ENCODE data around the gene TTC3.
"Not testable (repeated sequence)": the region's sequence is repeated elsewhere in the genome, so short reads cannot be mapped to it uniquely, and the experiment has no call there.

The TTC3 gene

GRCh38 chr21:37072988-37073416, at the start of gene TTC3, which contains the start of gene PIGP:
Gene TTC3 (plus strand): TSS chr21:37073254. CDS start chr21:37087258, 14,004 bp downstream.
Gene PIGP (minus strand): TSS chr21:37073071. CDS start chr21:37072515, 556 bp downstream.
- DNase-seq = peak; percentile 97

- no peak for DNase-seq
Observed at GRCh38 chr21:37026499-37026898, 46.6 kb upstream of the TTC3 start.

DNA sequence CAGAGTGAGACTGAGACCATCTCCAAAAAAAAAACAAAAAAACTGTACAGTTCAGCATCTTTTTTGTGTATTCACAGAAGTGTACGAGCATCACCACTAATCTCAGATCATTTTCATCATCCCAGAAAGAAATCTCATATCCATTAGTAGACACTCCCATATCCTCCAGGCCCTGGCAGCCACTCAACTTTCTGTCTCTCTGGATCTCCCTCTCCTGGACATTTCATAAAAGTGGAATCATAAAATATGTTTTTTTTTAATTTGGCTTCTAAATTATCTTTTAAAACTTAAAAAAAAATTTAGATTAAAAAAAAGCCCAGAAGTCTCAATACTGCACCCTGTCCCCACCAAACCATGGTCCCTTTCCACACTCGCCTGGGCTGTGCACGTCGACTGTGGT, 44.5 kb upstream of the TTC3 start:
- DNase-seq = no peak

GRCh38 chr21:37030864-37031263, 42.2 kb upstream of the TTC3 start:
- no peak for DNase-seq

DNA sequence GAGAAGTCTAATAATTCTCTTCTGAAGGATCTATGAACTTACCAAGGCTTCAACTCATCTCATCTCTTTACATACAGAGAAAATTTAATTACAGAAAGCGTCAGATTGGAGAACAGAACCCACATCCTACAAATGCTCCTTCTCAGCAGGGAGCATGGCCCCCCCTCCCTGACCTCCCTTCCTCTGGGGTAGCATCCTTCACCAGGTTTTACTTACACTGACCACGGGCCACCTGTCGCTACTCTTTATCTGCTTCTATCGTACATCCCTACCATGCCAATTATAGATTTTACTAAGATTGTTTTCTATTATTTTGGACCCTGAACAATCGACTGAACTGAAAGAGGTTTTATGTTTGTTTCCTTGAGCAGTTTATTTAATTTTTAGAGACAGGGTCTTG, 40.8 kb upstream of the TTC3 start:
- no peak for DNase-seq

DNA sequence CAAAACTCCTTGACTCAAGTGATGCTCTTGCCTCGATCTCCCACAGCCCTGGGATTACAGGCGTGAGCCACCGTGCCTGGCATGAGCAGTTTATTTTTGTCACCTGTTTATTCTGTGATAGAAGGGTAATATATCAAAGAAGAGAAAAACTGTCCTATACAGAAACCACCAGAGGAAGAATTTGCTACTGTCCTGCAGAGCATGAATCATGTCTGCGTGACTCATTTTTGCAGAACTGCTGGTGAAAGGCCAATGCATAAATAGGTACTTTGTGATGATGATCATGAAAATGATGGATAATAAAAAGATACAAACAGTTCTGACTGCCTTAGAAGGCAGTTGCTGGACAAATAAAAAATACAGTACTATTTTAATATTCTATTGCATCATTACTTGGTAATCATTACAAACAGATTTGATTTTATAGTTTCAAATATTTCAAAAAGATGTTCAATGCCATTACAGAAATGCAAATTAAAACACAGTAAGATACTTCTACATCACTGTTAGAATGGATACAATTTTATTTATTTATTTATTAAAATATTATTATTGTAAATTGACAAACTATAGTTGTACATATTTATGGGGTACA, 40.1 kb upstream of the TTC3 start:
- no peak for DNase-seq

DNA sequence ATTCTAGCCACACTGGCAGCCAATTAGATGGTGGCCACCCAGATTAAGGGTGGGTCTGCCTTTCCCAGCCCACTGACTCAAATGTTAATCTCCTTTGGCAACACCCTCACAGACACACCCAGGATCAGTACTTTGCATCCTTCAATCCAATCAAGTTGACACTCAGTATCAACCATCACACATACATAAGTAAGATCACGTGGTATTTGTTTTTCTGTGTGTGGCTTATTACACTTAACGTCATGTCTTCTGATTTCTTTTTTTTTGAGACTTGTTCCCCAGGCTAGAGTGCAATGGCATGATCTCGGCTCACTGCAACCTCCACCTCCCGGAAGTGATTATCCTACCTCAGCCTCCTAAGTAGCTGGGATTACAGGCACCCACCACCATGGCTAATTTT, 38.7 kb upstream of the TTC3 start:
- DNase-seq = not testable (repeated sequence)

DNA sequence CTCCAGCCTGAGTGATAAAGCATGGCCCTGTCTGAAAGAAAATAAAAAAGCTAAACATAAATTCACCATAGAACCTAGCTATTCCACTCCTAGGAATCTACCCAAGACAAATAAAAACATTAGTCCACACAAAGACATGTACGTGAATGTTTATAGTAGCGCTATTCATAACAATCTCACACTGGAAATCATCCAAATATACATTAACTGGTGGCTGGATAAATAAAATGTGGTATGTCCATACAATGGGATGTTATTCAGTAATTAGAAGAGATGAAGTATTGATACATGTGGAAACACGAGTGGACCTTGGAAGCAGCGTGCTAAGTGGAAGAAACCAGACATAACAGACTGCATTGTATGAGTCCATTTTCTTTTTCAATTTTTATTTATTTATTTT, 36.9 kb upstream of the TTC3 start:
- no peak for DNase-seq

GRCh38 chr21:37039411-37040075, 33.5 kb upstream of the TTC3 start:
- DNase-seq = no peak

GRCh38 chr21:37040212-37040611, 32.8 kb upstream of the TTC3 start:
- no peak for DNase-seq

- DNase-seq = no peak
Observed at GRCh38 chr21:37041706-37042271, 31.3 kb upstream of the TTC3 start.

GRCh38 chr21:37043818-37044217, 29.2 kb upstream of the TTC3 start:
- DNase-seq = no peak

GRCh38 chr21:37044643-37045042, 28.4 kb upstream of the TTC3 start:
- no peak for DNase-seq

GRCh38 chr21:37045149-37045548, 27.9 kb upstream of the TTC3 start:
- DNase-seq = no peak

- no peak for DNase-seq
Observed at GRCh38 chr21:37045556-37045955, 27.5 kb upstream of the TTC3 start.

DNA sequence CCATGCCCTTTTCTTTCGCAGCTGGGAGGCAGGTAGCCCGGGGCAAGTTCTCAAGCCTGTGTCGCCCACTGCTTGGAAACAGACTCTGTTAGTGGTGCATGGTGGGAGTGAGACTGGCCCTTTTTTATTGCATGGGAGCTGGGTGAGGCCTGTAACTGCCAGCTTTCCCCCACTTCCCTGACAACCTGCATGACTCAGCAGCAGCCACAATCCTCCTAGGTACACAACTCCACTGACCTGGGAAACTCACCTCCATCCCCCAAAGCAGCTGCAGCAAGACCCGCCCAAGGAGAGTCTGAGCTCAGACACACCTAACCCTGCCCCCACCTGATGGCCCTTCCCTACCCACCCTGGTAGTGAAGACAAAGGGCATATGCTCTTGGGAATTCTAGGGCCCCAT, 26.0 kb upstream of the TTC3 start:
- DNase-seq = no peak

DNA sequence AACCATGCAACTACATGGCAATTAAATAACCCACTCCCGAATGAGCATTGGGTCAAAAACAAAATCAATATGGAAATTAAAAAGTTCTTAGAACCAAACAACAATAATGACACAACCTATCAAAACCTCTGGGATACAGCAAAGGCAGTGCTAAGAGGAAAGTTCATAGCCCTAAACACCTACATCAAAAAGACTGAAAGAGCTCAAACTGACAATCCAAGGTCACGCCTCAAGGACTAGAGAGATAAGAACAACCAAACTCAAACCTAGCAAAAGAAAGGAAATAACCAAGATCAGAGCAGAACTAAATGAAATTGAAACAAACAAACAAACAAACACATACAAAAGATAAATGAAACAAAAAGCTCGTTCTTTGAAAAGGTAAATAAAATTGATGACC, 23.3 kb upstream of the TTC3 start:
- not testable (repeated sequence) for DNase-seq

DNA sequence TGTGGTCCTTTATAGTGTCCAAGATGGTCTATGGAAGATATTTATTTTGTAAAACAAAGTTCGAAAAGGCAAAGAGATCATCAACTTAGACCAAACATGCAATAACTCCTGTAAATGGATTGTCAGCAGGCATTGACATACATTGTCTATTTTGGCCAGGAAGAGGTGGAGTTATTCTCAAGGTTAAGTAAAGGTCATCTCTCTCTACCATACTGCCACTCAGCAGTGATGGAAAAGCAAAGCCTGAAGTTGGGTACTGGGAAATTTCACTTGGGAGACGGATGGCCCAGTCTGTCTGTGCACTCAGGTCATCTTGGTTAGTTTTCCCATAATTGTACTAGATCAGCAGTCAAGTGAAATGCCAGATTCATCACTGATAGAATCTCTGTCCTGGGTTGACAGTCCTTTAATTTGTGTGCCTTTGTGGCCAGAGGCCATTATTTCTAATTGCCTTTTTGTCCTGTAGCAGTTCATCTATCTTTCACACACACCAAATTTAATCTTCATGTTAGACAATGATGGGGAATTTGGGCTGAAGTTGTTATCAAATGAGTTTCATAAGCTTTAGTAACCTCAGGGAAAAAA, 17.7 kb upstream of the TTC3 start:
- DNase-seq = no peak

GRCh38 chr21:37057614-37058013, 15.4 kb upstream of the TTC3 start:
- no peak for DNase-seq

GRCh38 chr21:37058261-37058660, 14.8 kb upstream of the TTC3 start:
- DNase-seq = no peak

- no peak for DNase-seq
Observed at GRCh38 chr21:37059181-37059580, 13.9 kb upstream of the TTC3 start.

DNA sequence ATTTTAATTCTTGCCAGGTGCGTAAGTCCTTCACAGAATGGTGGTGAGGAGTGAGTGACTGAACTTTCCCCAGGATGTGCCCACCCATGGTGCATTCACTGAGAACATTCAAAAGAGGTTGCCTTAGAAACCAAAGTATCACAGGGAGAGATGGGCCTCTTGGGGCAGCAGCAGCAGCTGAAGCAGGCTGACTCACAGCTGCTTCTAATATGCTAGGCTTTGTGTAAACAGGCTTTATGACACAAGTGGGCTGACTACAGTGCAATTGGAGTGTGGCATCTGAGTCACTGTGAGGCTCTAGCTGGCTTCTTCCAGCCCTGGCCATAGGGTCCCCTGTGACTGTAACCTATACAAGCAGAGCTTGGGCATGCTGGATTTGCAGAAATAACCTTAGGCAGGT, 12.8 kb upstream of the TTC3 start:
- DNase-seq = no peak

DNA sequence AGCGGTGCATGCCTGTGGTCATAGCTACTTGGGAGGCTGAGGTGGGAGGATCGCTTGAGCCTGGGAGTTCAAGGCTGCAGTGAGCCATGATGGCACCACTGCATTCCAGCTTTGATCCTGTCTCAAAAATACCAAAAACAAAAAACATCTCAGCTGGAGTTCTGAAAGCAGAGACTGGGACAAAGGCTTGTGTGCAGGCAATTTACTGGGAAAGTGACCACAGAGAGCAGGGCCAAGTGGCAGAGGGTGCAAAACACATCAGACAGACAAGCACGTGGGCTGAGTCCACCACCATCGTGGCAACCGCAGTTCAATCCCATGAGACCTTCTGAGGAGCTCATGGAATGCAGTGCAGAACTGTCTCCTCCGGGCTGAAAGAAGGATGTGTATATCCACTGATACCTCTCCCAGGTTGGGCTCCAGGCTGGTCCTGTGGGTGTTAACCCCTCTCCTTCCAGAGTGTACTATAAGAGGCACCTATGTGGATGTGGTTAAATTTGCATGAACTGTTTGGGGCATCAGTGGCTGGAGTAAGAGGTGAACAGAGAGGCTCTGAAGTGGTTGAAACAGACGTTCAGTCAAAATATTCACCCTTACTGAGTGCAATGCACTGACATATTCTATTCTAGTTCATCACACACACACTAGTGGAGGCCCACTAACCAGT, 11.0 kb upstream of the TTC3 start:
- DNase-seq = no peak

GRCh38 chr21:37062593-37062935, 10.5 kb upstream of the TTC3 start:
- no peak for DNase-seq
